ENCODE results near the gene POLD1.
"Not testable (repeated sequence)": the region's sequence is repeated elsewhere in the genome, so short reads cannot be mapped to it uniquely, and the experiment has no call there.

POLD1 gene

DNA sequence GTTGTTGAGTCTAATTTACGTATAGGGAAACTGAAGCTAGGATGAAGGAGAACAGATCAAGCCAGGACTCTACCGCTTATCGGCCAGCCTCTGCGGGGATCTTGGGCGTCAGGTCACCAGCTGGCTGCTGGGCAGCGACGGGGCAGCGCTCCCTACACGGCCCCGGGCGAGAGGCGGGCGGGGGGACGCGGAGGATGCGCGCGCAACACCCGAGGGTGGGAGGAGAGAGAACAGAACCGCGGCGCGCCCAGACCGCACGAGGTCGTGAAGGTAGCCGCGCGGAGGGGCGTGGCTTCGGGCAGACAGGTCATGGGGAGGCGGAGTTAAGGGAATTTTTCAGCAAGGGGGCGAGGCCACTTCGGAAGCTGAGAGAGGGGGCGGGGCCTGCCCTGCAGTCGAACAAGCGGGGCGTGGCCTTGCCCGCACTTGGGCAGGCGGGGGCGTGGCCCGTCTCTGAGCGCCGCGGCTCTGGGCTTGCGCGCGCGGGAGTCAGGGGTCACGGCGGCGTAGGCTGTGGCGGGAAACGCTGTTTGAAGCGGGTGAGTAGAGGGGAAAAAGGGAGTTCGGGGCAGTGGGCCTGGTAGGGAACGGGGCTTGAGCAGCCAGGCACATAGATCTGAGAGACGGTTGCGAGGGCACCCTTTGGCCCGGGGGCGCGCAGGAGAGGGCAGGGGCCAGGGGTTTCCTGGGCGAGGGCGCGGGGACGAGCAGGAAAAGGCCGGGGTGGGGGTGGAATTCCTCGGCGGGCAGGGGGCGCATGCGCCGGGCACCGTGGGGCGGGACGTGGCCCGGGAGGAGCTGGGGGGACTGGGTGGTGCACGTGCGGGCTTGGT, at the start of gene POLD1:
Gene POLD1, plus strand, starts transcription at position 496 of the 833 bp plus-strand sequence. CDS start 14,505 bp downstream, outside the sequence.
- in situ Hi-C loops (cut with MboI; ENCODE audit: low sequenced_read_pairs) = no loop called here

DNA sequence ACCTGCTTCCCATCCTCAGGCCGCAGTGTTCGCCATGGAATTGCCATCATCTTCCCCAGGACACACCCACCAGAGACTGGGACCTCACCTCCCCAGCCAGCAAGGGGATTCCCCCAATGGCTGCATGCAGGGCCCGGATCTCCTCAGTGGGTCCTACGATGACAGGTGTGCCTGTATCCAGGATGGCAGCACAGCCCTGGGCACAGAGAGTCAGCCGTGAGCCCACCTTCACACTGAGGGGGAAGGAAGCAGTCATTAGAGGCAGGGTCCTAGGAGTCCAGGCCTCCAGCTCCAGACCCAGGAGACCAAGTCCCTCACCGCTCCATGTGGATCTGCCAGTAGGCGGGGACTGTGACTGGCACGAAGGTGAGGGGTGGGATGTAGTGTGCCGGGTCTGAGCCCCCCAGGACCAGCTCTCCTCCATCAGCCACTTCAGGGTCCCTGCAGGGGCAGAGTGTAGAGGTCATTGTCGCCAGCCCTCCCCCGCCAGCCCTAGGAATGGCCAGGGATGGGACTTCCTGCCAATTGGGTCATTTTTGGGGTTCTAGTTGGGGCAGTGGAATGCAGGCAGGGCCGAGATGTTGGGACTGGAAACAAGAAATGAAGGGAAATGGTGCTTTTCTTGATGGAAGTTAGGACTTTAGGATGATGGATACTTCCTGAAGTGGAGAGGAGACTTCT, 49.3 kb upstream of the POLD1 start:
- in situ Hi-C loops (cut with MboI; ENCODE audit: low sequenced_read_pairs) = no loop called here

DNA sequence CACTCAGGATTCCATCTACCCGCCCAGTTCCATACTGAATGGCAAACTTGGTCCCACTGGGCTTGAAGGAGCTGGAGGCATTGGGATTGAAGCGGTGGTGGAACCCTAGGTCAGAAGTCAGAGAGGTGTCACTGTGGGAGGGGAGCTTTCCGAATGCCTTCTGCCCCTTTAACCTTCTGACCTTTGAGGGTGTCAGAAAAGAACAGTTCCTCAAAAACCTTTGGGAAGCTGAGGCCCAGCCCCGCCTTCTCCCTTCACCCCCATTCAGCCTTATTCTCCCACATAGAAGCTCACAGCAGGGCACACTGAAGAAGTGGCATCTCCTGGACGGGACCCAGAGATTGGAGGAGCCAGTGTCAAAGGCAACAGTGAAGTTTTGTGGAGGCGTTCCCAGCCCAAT, 47.1 kb upstream of the POLD1 start:
- in situ Hi-C loops (cut with MboI; ENCODE audit: low sequenced_read_pairs) = not testable (repeated sequence)

DNA sequence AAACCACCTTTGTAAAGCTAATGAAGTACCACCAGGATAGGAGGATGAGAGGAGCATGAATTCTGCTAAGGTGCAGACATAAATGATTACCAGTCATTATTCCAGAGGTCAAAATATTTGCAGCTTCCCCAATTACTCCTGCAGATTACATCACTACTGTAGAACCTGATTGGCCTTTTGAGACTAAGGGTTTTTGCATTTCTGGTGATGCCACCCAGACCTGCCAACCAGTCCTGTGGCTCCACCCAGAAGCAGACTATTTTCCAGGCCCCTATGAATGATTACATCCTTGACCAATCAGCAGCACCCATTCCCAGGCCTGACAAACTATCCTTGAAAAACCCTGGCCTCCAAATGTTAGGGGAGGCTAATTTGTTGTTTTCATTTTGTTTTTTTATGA, 43.8 kb upstream of the POLD1 start:
- in situ Hi-C loops (cut with MboI; ENCODE audit: low sequenced_read_pairs) = no loop called here

DNA sequence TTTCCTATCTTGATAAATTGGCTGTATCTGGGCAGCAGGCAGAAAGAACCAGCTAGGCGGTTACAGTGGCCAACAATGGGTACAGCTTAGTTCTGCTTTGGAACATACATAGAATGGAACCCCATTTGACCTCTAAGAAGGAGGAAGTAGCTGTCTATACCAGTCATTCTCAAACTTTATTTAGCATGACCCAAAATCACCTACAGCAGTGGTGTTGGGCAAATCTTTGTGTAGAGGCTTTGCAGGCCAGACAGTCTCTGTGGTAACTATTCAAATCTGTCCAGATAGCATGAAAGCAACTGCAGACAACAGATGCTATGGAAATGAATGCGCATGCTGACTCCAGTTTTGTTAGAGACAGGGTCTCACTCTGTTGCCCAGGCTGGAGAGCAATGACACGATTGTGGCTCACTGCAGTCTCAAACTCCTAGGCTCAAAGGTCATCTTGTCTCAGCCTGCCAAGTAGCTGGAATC, 43.0 kb upstream of the POLD1 start:
- in situ Hi-C loops (cut with MboI; ENCODE audit: low sequenced_read_pairs) = no loop called here

DNA sequence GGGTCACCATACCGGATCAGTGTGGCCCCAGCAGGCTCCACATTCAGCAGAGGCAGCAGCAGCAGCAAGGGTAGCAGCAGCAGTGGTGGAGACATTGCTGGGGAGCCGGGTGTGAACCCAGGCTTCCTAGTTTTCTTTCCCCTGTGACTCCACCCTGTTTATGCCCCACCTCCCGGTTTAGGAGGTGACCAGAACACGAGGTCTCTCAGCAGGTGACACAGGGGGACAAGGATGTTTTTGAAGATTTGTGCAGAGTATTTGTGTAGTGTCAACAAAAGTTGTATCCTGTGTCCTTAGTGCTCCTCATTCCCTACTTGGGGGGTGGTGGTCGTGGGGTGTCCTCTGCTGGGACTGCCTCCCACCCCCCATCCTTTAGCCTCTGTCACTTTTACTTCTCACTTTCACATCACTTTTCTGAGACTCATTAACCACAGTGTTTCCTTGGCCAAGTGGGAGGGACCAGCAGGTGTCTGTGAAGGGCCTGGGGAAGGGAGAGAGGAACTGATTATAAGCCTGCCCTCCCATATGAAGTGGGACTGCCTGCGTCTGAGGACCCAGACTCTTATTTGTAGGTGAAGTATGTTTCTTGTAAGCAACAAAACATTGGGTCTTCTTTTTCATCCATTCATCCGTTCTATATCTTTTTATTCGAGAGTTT, 39.4 kb upstream of the POLD1 start:
- in situ Hi-C loops (cut with MboI; ENCODE audit: low sequenced_read_pairs) = no loop called here

DNA sequence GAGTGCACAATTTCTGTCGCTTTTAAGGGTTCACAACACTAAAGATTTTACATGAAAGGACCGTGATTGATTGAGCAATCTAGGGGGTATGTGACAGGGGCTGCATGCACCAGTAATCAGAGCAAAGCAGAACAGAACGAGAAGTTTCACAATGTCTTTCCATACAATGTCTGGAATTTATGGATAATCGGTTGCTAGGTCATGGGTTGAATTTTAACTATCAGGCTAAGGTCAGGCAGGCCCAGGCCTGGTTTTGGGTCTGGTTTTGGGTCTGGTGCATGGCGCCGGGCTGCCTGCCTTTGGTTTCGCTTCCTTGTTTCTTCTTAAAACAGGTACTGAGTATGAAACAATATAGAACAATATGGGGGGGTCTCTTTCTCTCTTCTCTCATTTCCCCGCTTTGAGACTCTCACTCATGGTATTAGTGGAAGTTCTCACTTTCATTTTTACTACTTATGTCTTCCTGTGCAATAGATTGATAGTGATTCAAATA, 37.0 kb upstream of the POLD1 start:
- in situ Hi-C loops (cut with MboI; ENCODE audit: low sequenced_read_pairs) = not testable (repeated sequence)

DNA sequence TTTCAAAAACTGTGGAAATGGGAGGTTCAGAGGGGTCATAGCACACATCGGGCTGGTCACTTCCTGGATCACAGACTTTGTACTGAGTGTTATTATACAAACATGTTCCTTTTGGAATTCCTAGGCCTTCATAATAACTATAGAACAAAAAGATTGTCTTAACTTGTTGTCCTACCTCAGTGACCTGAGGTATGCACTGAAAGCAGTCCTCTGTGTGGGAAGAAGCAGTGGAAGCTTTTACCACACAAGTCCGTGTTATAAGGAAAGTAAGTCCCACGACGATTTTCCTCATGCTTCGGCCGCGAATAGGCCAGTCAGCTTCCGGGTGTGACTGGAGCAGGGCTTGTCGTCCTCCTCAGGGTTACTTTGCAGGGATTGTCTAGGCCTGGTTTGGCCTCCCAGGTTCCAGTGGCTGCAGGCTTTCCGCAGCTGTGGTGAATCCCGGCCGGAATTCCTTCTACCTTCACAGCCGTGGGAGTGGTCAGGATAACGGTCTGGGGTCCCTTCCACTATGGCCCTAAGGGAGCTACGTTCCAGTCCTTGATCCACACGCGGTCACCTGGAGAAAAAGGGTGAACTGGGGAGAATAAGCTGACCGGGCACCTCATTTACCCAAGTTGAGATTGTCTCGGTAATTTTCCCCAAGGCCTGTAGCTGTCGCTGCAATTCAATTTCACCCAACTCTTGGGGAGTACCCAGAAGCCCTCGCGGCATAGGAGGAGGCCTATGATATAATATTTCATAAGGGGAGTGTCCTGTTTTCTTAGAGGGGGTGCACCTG, 34.7 kb upstream of the POLD1 start:
- in situ Hi-C loops (cut with MboI; ENCODE audit: low sequenced_read_pairs) = no loop called here

DNA sequence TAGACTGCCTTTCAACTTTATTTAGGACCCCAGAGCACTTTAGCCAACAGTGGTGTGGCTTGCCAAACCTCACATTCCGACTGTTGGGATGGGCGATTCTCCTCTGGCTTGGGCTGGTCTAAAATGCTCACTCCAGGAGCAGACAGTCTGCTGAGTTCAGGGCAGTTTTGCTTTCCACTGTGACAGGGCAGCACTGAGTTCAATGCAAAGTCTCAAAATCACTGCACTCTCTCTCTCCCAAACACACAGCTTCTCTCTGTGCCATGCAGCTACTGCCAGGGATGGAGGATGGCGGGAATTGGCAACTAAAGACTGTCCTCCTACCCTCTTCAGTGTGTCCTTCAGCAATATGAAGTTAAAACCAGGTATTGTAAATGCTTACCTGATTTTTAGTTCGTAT, 31.9 kb upstream of the POLD1 start:
- in situ Hi-C loops (cut with MboI; ENCODE audit: low sequenced_read_pairs) = no loop called here

DNA sequence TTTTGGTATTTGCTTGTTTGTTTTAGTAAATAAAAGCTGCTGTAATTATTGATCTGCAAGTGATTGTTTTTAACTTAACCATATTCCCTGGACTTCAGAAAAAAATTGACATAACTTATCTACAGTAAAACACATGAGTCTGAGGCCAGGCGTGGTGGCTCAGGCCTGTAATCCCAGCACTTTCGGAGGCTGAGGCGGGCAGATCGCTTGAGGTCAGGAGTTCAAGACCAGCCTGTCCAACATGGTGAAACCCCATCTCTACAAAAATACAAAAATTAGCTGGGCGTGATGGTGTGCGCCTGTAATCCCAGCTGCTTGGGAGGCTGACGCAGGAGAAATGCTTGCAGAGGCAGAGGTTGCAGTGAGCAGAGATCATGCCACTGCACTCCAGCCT, 30.7 kb upstream of the POLD1 start:
- in situ Hi-C loops (cut with MboI; ENCODE audit: low sequenced_read_pairs) = not testable (repeated sequence)

DNA sequence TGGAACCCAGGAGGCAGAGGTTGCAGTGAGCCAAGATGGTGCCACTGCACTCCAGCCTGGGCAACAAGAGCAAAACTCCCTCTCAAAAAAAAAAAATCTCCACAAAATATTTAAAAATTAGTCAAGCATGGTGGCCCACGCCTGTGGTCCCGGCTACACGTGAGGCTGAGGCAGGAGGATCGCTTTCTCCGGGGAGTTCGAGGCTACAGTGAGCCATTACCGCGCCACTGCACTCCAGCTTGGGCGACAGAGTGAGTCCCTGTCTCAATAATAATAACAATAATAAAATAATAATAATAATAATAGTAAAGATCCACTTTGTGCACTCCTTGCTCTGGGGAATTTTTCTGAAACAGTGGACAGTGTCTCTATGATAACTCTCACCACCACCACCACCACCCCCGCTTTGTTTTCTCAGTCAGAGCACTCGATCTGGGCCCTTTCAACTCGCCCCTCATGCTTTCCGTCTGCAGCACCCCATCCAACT, 27.4 kb upstream of the POLD1 start:
- in situ Hi-C loops (cut with MboI; ENCODE audit: low sequenced_read_pairs) = no loop called here

DNA sequence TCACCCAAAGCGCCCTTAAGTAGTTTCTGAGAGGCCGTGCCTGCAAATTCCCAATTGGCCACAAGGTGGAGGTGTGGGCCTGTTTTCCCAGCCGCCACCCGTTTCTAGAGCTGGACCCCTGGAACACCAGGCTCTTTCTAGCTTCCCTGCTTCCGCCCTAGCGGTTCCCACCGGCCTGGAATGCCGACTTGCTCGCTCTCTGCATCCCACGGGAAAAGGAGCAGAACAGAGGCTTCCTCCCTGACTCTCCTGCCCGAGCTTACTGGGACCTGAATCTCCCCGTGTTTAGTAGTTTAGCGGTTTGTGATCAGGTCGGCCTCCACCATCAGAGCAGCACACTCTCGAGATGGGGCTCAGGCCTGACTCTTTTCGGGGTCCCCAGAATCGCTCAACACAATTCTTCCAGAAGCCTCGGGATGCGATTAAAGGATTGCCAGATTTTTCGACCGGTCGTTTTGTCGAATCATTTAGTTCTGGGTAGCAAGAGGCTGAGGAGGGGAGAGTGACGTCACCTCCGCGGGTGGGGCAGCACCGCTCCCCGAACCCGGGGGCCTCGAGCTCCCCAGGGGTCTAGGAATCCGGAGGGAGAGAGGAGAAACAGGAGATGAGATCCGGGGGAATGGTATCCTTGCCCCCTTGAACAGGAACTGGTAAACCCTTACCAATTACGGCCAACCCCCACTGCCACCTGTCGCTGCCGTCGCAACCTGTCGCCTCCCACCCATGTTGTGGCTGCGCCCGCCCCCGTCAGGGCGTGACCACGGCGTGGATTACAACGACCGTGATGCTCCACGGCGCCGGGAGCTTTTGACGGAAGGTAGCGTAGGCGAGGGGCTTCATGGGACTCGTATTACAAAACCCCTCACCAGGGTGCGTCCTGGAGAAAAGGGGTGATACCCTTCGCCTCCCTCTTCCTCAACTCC, 26.7 kb upstream of the POLD1 start:
- in situ Hi-C loops (cut with MboI; ENCODE audit: low sequenced_read_pairs) = no loop called here

DNA sequence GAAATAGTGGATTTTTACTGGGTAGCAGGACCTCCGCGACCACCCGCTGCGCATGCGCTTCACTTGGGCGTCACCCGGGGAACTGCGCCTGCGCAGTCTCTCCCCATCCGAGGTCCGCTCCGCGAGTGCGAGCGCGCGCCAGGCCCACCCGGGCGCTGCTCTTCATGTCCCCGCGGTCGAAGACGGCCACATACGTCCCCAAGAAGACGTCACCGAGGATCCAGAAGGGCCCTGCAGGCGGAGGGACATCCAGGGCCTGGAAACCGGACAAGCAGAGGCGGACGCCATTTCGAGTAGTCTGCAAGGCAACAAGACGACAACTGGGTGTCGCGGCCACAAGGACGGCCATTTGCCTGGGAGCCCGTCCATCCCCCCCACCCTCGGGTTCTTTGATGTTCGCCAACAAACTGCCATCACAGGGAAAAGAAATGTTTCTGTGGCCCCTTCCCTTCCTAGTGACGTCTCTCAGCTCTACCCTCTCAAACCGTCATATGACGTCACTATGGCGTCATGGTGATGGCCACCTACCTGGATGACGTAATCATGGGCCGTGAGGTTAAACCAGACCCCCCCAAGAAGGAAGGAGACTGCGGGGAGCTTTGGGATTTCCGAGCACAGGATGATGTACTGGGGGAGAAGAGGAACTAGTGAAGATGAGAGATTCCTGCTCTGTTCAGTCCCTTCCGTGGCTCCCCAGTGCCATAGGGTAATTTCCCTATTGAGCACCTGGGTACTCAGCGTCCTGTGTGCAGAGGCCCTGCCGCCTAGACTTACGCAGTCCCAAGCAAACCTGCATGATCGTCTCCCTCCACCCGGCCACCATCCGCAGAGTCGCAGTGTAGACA, 25.4 kb upstream of the POLD1 start:
- in situ Hi-C loops (cut with MboI; ENCODE audit: low sequenced_read_pairs) = no loop called here

DNA sequence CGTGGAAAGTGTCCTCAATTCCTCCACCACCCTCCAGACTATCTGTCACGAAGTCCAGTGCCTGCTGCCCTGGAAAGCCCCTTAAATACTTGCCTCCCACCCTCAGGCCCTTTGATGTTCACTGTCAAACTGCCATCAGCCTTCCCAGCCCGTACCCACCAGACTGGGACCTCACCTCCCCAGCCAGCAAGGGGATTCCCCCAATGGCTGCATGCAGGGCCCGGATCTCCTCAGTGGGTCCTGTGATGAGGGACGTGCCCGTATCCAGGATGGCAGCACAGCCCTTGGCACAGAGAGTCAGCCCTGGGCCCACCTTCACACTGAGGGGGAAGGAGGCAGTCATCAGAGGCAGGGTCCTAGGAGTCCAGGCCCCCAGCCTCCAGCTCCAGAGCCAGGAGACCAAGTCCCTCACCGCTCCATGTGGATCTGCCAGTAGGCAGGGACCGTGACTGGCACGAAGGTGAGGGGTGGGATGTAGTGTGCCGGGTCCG, 24.8 kb upstream of the POLD1 start:
- in situ Hi-C loops (cut with MboI; ENCODE audit: low sequenced_read_pairs) = no loop called here

DNA sequence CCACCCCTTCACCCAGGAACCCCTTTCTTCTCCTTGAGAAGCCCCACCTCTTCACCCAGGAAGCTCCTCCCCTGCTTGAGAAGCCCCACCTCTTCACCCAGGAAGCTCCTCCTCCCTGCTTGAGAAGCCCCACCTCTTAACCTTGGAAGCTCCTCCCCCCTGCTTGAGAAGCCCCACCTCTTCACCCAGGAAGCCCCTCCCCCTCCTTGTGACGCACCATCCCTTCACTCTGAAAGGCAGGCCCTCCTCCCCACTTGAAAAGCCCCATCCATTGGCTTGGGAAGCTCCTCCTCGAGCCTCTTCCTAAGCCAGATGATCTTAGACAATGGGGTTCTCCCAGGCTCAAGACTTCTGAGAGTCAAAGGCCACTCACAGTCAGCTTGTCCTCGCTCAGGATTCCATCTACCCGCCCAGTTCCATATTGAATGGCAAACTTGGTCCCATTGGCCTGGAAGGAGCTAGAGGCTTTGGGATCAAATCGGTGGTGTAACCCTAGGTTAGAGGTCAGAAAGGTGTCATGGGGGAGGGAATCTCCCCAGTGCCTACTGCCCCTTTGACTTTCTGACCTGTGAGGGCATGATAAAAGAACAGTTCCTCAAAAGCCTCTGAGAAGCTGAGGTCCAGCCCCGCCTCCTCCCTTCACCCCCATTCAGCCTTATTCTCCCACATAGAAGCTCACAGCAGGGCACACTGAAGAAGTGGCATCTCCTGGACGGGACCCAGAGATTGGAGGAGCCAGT, 22.7 kb upstream of the POLD1 start:
- in situ Hi-C loops (cut with MboI; ENCODE audit: low sequenced_read_pairs) = no loop called here

DNA sequence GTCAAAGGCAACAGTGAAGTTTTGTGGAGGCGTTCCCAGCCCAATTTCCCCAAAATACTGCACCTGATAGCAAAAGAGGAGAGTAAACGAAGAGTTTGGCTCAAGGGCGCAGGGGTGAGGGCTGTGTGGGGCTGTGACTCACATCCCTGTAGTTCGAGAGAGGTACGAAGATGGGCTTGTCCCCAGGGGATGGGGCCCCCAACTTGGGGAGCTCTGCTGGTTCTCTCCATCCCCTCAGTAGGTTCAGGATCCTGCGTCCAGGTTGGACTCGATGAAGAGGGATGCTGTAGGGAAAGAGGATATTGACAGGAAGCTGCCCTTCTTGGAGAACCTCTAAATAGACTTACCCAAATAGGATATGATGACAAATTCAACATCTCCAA, 22.1 kb upstream of the POLD1 start:
- in situ Hi-C loops (cut with MboI; ENCODE audit: low sequenced_read_pairs) = no loop called here

DNA sequence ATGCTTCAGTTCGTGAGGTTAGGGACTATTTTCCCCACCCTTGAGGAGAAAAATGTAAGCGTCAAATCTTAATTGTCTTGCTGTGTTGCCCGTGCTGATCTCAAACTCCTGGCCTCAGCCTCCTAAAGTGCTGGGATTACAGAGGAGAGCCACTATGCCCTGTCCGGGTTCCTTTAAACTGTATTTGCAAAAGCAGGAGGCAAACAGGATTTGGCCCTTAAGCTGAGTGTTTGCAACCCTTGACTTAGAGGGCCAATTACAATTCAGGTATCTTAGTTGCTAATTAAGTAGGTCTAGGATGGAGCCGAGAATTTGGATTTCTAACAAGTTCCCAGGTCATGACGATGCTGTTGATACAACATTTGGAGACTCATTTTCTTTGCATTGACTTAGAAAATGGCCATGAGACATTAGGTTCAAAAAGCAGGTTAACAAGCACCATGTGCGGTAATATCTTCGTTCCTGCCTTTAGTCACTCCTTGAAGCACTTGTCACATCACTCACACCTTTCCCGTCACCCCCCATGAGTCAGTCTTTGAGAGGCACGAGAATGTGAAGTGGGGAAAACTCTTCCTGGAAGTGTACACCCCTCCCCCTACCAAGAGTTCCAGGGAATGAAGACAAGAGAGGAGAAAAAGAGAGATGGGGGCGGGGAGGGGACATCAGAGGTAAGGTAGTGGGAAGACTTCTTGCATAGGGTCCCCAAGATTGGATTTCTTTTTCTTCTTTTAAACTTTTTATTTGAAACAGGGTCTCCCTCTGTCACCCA, 21.3 kb upstream of the POLD1 start:
- in situ Hi-C loops (cut with MboI; ENCODE audit: low sequenced_read_pairs) = no loop called here

All from hTERT RPE-1 (cell line).